Tibial nerve (tissue), 4 donors: Measurements from ENCODE around the gene YJEFN3. TPM values are rescaled to one million over a fixed set of nuclear protein-coding genes. Genes with fewer than 3 reads are reported as not detected.

Experiments
- DNase-seq, 2 donors: peaks; one replicate each; pipeline ENCODE4 v3.0.0-alpha.2; 2019; ENCODE audit warnings: low spot score in 2 of 2
- H3K27ac ChIP-seq, 4 donors: fragments of 200-600 bp; sonication (generic) in 3 of 4; one replicate each; pipeline ENCODE4 v1.5.1; 2017 to 2019; ENCODE audit warnings: mild to moderate bottlenecking in 1 of 4
- H3K27me3 ChIP-seq, 2 donors: fragments of 200-600 bp; sonication (generic) in 1 of 2; one replicate each; pipeline versions ENCODE4 v1.5.1 to v1.6.0; 2017 to 2019
- H3K36me3 ChIP-seq, 3 donors: fragments of 200-600 bp; sonication (generic); one replicate each; pipeline ENCODE4 v1.5.1; 2018 to 2019
- H3K4me1 ChIP-seq, 4 donors: fragments of 200-600 bp; sonication (generic) in 3 of 4; one replicate each; pipeline ENCODE4 v1.5.1; 2017 to 2019
- H3K4me3 ChIP-seq, 4 donors: fragments of 200-600 bp; sonication (generic) in 3 of 4; one replicate each; pipeline ENCODE4 v1.5.1; 2017 to 2019; ENCODE audit warnings: mild to moderate bottlenecking in 1 of 4, moderate library complexity in 1 of 4
- H3K9me3 ChIP-seq, 4 donors: fragments of 200-600 bp; sonication (generic) in 3 of 4; one replicate each; pipeline ENCODE4 v1.5.1; 2017 to 2019
- EP300 ChIP-seq, 2 donors: sonication (generic); formaldehyde crosslinking; IDR thresholded peaks; one replicate each; pipeline ENCODE4 v1.6.1; 2017; ENCODE audit warnings: antibody characterized with exemption in 2 of 2, mild to moderate bottlenecking in 1 of 2
- POLR2A ChIP-seq, 2 donors: fragments of 450-650 bp; IDR thresholded peaks; one replicate each; pipeline ENCODE4 v1.6.1; 2017; ENCODE audit warnings: antibody characterized with exemption in 2 of 2, mild to moderate bottlenecking in 2 of 2, moderate library complexity in 2 of 2
- WGBS, 2 donors: methylation state at CpG; one replicate each; pipeline ENCODE4 v1.1.5; 2018; 5-methylcytosine and 5-hydroxymethylcytosine counted together
- total RNA-seq, 4 donors: library from RNA; depleted of rRNA; stranded (reverse); fragments of >200 nt; gene quantifications; one replicate each; pipeline ENCODE4 v1.1.0, GENCODE V29; 2016
- TF ChIP-seq, protein P1 (sequence below), 5 experiments: fragments of 200-600 bp in 3 of 5; fragments of 450-650 bp in 2 of 5; sonication (generic) in 3 of 5; IDR thresholded peaks; one replicate each; pipeline ENCODE4 v1.5.1; 2016 to 2019; ENCODE audit warnings: antibody characterized with exemption in 5 of 5, mild to moderate bottlenecking in 3 of 5, moderate library complexity in 2 of 5

YJEFN3 gene
- total RNA-seq, 4 donors from 2014 or later: 4.2 to 9.4 (median 5.7) TPM

DNA sequence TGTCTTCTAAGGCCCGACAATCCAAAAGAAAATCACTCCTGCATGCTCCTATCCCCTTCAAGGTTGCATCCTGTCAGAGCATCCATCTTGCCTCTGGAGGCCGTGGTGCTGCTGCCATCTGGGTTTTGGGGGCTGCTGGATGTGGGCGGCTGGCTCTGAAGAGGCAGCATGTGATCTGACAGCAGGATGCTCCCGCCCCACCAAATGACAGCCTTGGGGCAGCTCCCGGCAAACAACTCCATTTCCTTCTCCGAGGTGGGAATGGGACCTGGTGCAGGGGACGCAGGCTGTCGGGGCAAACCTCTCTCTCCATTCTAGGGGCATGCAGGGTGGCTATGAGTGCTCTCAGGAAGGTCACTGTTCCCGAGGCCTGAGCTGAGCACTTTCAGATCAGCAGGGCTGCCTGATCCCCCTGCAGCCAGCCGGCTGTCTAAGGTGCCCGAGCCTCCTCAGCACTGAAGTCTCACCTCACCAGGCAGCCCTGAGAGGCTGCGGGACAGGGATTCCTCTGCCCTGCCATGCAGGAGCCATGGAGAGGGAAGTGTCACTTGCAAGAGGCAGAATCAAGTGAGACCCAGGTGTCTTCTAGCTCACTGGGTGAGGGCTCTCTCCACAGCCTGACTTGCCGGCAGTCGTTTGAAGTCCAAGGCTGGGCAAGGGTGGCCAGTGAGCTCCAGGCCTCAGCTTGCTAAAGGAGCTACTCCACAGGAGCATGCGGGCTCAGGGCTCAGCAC lies 42.2 kb upstream of the YJEFN3 start:
- H3K27ac ChIP-seq: no peak overlapping the region

DNA sequence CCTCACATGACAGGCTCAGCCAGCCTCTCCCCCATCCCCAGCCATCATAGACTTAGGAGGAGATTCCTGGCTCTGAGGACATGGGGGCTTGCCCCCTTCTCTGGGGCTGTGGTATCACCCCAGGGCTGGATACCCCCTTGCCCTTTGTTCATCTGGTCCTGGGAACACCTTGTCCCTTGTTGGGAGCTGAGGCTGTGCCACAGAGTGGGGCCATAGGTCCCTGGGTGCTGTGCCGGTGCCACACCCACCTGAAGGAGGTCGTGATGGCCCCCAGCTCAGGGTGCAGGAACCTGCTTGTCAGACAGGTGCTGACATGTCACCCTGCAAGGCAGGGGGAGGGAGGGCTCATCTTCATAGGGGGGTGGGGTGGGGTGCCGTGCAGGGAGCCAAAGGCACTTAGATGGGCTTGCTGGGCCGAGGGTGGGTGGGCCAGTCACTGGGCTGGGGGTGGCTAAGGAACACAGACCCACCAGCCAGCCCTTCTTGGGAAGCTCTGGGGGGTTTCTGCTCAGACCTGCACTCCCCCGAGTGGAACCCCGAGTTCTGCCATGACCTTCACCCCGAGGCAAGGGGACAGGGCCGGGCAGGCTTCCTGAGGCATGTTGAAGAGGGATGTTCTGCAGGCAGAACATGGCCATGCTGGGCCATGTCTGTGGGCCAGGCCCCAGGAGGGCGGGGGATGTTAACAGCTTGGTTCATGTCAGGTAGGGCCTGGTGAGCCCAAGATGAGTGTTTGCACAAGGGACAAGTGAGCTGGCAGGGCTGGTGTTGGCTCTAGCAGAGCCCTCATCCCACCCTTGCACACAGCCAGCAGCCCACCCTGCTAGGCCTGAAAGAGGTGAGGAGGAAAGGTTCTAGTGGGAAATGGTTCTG lies 41.4 kb upstream of the YJEFN3 start:
- H3K27ac ChIP-seq: peak overlapping the region in 2 of 4 donors; percentile 5 to 85
- H3K36me3 ChIP-seq: peaks cover 0 to 17% (median 0%) of the 10 kb centered on the region in 3 donors
- TF ChIP-seq, protein P1, sequence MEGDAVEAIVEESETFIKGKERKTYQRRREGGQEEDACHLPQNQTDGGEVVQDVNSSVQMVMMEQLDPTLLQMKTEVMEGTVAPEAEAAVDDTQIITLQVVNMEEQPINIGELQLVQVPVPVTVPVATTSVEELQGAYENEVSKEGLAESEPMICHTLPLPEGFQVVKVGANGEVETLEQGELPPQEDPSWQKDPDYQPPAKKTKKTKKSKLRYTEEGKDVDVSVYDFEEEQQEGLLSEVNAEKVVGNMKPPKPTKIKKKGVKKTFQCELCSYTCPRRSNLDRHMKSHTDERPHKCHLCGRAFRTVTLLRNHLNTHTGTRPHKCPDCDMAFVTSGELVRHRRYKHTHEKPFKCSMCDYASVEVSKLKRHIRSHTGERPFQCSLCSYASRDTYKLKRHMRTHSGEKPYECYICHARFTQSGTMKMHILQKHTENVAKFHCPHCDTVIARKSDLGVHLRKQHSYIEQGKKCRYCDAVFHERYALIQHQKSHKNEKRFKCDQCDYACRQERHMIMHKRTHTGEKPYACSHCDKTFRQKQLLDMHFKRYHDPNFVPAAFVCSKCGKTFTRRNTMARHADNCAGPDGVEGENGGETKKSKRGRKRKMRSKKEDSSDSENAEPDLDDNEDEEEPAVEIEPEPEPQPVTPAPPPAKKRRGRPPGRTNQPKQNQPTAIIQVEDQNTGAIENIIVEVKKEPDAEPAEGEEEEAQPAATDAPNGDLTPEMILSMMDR (IDR thresholded peaks at IDR 0.05): no peak
- TF ChIP-seq EP300 (IDR thresholded peaks at IDR 0.05): no peak
- TF ChIP-seq POLR2A (IDR thresholded peaks at IDR 0.05): no peak
- peaks cover 0 to 67% (median 30%) of the 10 kb centered on the region in 4 donors for H3K4me1 ChIP-seq
- no peaks in the 10 kb centered on the region for H3K9me3 ChIP-seq
- H3K27me3 ChIP-seq: no peaks in the 10 kb centered on the region
- 80% methylated on average over 8 to 9 of the region's 9 CpGs for WGBS, 2 donors
- DNase-seq: no peak
- no peak overlapping the region for H3K4me3 ChIP-seq

More for the DNA sequence above, 42.2 kb upstream of the YJEFN3 start:
- no peak for DNase-seq
- Histone ChIP-seq H3K4me1 (peaks cover 0 to 68% (median 30%) of the 10 kb centered on the region in 4 donors), H3K27me3 (no peaks in the 10 kb centered on the region), H3K4me3 (no peak overlapping the region), H3K9me3 (no peaks in the 10 kb centered on the region), H3K36me3 (peaks cover 0 to 8% (median 0%) of the 10 kb centered on the region in 3 donors)
- no peak for TF ChIP-seq POLR2A (IDR thresholded peaks at IDR 0.05)
- no peak for TF ChIP-seq EP300 (IDR thresholded peaks at IDR 0.05)
- TF ChIP-seq, protein P1 (IDR thresholded peaks at IDR 0.05): no peak
- WGBS, 2 donors: 69 to 76% methylated on average over 12 of the region's 15 CpGs

DNA sequence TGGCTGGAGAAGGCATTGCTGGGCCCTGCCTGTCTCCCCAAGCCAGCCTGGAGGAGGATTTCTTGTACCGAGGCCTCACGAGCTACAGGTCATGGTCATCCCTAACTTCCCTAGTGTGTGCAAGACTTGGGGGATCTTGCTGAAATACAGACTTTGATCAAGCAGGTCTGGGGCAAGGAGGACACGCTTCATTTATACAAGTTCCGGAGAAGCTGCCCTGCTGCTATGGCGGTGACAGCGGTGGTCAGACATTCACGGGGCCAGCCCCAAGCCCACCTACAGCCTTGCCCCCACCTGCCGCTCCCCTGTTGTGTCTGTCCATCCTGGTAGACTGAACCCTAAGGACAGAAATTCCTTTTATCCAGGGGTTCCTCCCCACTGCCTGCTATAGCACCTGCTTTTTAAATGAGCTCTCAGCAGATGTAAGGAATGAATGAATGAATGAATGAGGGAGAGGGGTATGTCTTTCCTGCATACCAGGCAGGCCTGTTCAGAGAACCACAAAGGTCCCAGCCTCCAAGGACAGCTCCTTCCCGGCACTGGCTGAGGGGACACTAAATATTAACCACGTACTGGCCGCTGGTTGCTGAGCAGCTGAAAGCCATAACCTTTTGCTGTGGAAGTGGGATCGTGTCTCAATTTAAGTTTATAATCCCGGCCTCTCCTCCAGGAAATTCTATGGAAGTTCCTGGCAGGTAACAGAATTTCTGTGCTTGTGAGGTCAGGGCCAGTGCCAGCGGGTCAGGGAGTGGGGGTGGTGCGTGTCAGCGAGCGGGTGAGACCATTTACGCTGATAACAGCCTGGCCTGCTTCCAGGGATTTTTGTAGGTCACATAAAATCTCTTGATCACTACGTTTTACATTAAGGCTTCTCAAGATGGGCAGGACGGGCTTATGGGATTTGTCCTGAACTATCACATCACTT lies 40.5 kb upstream of the YJEFN3 start:
- H3K27me3 ChIP-seq: no peaks in the 10 kb centered on the region
- H3K36me3 ChIP-seq: peaks cover 0 to 19% (median 0%) of the 10 kb centered on the region in 3 donors
- H3K27ac ChIP-seq: peak overlapping the region; percentile 63 to 85 (median 84)
- WGBS, 2 donors: 45 to 49% methylated on average over 20 of the region's 20 CpGs
- H3K9me3 ChIP-seq: no peaks in the 10 kb centered on the region
- no peak for DNase-seq
- TF ChIP-seq POLR2A (IDR thresholded peaks at IDR 0.05) (no peak), EP300 (IDR thresholded peaks at IDR 0.05) (no peak)
- TF ChIP-seq, protein P1 (IDR thresholded peaks at IDR 0.05): no peak
- peak overlapping the region in 1 of 4 donors; percentile 27 for H3K4me3 ChIP-seq
- peaks cover 0 to 58% (median 30%) of the 10 kb centered on the region in 4 donors for H3K4me1 ChIP-seq

DNA sequence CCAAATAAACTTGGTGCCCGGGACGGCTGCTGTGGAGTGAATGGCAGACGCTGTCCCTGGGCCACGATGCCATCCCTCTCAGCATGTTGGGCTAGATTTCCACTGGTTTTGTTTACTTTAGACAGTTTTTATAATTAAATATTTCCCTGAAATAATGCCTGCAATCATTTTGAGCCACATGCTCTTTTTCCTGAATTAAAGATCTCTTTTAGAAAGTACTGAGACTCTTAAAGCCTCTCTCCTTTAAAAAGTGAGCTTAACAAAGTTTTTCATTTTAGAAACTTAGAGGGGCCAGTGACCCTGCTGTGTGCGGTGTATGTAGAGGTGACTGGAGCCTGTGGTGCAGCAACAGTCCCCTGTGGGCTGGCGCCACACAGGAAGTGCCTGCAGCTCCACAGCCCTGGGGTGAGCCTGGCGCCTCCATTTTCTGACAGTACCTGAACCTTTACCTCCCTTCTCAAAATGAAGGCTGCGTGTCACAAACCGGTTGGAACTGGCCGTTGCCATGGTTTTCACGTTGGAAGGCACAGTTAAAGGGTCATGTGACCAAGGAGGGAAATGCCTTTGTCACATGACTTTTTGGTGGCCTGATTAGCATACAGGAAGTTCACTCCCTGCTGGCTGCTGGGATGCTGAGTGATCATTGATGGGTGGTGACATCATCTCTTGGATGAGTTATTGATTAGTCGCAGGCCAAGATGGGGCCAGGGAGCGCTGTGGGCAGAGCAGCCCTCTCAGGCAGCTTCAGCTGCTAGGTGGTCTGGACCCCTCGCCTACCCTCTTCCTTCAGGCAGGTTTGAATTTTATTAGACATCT lies 39.6 kb upstream of the YJEFN3 start:
- H3K36me3 ChIP-seq: peaks cover 0 to 27% (median 3%) of the 10 kb centered on the region in 3 donors
- DNase-seq: peak; percentile 66 to 84
- peaks cover 0 to 59% (median 30%) of the 10 kb centered on the region in 4 donors for H3K4me1 ChIP-seq
- no peaks in the 10 kb centered on the region for H3K9me3 ChIP-seq
- peak overlapping the region; percentile 63 to 85 (median 84) for H3K27ac ChIP-seq
- no peaks in the 10 kb centered on the region for H3K27me3 ChIP-seq
- WGBS, 2 donors: 15 to 25% methylated on average over 11 to 14 of the region's 14 CpGs
- TF ChIP-seq POLR2A (IDR thresholded peaks at IDR 0.05): peak in 1 of 2 donors; percentile 27
- TF ChIP-seq EP300 (IDR thresholded peaks at IDR 0.05): peak in 1 of 2 donors; percentile 83
- TF ChIP-seq, protein P1 (IDR thresholded peaks at IDR 0.05): peak in 1 of 5 experiments; percentile 15
- peak overlapping the region in 2 of 4 donors; percentile 27 to 36 for H3K4me3 ChIP-seq
